Activated CD8-positive, alpha-beta memory T cell treated with anti-CD3 and anti-CD28 coated beads for 4 hours (primary cell): Measurements from ENCODE around the gene IRF9.

Source experiments
- DNase-seq, 2 donors: peaks; one replicate each; pipeline ENCODE4 v3.0.0-alpha.2; 2020; ENCODE audit warnings: low read depth in 2 of 2

The IRF9 gene

GRCh38 chr14:24177891-24178290 lies 16.8 kb downstream of the IRF9 start:
- DNase-seq = no peak

GRCh38 chr14:24178399-24179178 lies 17.5 kb downstream of the IRF9 start:
- no peak for DNase-seq

GRCh38 chr14:24179294-24179960 lies 18.4 kb downstream of the IRF9 start:
- DNase-seq = no peak

- DNase-seq = no peak
Measured at GRCh38 chr14:24179961-24180796, 19.1 kb downstream of the IRF9 start.

DNA sequence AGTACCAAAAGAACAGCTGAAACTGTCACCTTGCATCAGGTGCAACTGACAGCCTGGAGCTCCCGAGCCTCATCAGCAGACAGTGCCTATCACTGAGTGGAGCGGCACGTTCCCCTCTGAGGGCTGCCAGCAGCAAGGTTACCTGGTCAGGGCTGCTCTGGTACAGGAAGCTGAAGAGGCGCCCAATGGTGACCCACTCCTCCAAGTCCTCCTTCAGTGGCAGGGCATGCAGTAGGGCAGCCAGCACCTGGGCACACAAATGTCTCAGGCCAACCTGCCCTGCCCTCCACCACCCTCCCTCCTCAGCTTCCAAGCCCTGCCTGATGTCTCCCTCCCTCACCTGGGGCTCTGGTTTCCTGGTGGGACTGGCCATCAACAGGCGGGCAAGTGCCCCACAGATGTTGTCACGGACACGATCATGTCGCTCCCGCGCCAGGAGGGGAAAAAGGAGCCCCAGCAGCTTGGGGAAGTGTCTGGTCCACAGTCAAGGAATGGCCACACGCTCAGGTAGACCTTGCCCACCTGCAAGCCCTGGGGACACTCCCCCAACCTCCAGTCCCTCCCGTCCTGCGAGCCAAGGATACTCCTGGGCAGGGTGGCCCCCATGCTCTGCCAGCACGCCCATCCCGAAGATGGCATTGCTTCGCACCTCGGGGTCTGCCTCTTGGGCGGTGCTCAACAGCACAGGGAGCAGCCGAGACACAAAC lies 20.5 kb downstream of the IRF9 start:
- DNase-seq = no peak

GRCh38 chr14:24182110-24182882 lies 21.2 kb downstream of the IRF9 start:
- DNase-seq = no peak

DNA sequence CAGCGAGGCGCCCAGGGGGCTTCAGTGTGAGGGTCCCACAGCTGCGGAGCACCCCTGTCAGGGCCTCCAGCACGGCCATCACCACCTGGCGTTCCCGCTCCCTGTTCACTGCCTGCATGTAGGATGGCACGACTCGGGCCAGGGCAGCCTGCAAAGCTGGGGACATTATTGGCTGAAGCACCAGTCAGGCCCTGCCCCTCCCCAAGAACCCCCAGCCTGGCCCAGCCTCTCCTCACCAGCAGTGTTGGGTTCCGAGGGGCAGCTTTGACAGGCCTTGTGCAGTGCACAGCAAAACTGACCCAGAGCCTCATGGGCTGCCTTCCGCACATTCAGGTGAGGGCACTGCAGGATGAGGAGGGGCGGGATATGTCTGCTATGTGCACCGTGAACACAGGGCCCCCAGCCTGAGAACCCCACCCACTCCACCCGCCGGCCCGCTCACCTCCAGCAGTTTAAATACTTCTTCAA lies 22.0 kb downstream of the IRF9 start:
- DNase-seq = no peak

GRCh38 chr14:24184104-24184970 lies 23.3 kb downstream of the IRF9 start:
- no peak for DNase-seq

GRCh38 chr14:24185026-24185425 lies 24.0 kb downstream of the IRF9 start:
- DNase-seq = no peak

GRCh38 chr14:24185741-24186140 lies 24.7 kb downstream of the IRF9 start:
- DNase-seq = no peak

GRCh38 chr14:24186831-24187538 lies 25.9 kb downstream of the IRF9 start:
- DNase-seq = no peak

DNA sequence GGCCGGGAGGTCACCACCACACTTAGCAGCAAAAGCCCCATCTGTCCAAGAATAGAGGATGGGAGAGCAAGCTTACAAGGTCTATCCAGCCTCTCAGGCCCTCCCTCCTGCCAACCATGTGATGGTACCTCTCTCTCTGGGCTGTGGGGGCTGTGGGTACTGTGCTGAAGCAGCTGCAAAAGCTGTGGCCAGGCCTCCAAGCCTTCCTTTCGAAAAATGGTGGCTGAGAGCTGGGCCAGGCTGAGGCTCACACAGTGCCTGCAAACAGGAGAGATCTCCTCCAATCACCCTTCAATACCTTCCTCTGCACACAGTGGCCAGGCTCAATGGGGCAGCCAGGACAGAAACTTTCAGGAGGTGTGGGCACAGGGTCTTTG lies 26.5 kb downstream of the IRF9 start:
- no peak for DNase-seq

GRCh38 chr14:24188251-24189058 lies 27.4 kb downstream of the IRF9 start, which contains the start of gene IPO4:
Gene IPO4, minus strand, starts transcription at chr14:24188816. Its CDS starts 29 bp downstream, at chr14:24188787.
- DNase-seq = peak; percentile 92 to 94

- DNase-seq = no peak
Measured at GRCh38 chr14:24189059-24189375, 28.0 kb downstream of the IRF9 start.

DNA sequence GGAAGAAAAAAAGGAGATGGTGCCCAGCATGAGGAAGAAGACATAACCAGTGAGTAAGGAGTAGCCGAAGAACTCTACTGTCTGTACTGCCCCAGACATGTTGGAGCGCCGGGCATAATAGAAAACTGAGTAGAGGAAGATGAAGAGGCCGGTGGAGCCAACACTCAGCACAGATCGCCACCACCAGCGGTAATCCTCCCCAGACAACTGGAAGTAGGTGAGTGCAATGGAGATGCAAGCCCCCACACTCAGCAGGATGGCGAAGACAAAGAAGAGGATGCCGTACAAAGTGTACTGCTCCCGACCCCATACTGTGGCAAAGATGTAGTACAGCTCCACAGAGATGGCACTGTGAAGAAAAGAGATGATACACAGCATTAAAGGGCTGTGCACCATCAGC lies 28.4 kb downstream of the IRF9 start:
- DNase-seq = no peak

GRCh38 chr14:24190416-24190815 lies 29.4 kb downstream of the IRF9 start:
- no peak for DNase-seq

DNA sequence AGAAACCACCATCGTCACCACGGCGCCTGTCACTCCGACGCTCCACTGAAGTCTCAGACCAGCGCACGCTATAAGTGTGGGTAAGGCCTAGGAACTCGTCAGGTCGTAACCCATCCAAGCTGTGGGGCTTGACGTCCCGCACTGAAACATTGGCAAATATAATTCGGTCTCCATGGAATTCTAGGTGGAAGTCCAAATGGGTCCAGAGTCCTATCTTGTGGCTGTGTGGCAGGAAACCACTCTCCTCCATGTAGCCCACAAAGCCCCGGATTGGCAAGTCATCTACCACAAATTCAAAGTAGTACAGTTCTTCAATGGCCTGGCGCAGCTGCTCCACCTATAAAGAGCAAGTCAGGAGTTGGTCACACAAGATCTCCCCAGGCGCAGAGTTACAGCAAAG lies 31.9 kb downstream of the IRF9 start:
- no peak for DNase-seq

DNA sequence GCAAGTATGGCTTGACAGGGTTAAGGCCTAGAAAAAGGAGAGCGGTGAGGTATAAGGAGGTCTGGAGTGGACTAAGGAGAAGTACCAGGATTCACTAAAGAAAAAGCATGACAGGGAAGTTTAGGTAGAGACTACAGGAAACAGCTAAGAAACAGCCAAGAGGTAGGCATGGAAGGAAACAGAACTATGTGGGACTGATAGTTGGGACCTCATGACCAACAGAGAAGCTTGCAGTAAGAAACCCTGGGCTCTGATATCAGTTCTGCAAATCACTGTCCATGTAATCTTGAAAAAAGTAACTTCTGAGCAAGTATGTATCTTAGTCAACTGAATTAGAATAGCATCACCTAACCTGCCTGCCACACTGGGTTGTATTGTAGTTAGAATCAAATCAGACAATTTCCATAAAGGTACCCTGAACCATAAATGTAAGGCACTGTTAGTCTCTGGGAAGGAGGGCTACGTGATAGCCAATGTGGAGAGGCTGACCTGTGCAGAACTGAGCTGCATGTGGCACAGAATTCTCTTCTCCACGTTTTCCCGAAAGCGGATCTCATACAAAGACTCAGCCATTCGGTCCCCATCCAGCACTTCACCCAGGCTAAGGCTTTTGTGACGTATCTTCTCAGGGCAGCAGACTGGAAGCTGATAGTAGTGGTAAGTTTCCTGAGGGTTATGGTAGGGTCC lies 33.3 kb downstream of the IRF9 start:
- no peak for DNase-seq
